HPDE6-E6E7 (cell line): ENCODE measurements around the gene ALDH18A1.

Source experiments
- DNase-seq: peaks from one replicate; pipeline ENCODE4 v3.0.0; 2011; ENCODE audit warnings: missing footprints; ENCODE audit errors: extremely low spot score

Gene ALDH18A1

DNA sequence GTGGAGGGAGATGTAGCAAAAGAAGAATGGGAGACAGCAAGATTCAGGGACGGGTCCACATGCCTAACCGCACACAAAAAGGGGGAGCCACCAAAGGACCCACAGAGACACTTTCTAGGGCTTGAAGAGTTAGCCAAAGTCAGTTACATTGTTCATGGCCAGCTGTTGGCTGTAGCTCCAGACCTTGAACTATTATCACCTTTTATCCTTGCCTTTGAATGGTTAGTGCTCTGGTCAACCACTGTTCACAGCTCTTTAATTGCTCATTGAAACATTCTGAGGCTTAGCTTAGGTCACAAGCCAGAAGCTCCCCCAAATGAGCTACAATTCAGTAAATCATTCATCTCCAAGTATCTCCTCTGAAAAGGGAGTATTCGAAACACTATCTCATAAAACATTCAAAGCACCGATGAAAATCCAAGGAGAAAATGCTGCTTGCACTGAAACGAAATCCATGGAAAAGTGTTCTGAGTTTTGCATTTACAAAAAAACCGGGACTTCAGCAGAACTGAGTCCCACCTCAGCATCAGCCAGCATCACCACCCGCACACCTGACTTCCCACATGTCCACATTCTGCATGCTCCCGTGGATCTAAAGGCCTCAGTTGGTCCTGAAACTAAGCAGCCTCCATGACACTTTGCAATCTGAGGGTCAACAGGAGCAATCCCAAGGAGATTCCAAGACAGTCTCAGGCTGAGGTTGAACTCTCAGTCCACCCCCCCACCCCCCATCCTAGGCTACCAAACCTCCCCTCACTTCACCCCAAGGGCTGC is 99.3 kb downstream of the ALDH18A1 start:
- DNase-seq, result no peak
